Endothelial cell of umbilical vein (primary cell): ENCODE results near the gene COL18A1.

Experiments used
- CTCF ChIP-seq, 2 donors: IDR thresholded peaks; 1 replicate in 1 of 2; 2 replicates in 1 of 2; pipeline ENCODE4 v1.5.1; 2011; ENCODE audit warnings: low read length in 2 of 2, mild to moderate bottlenecking in 2 of 2, moderate library complexity in 2 of 2, control low read depth in 1 of 2, inconsistent platforms in 1 of 2, low read depth in 1 of 2; ENCODE audit not compliant: insufficient read depth in 1 of 2; ENCODE audit errors: extremely low read depth in 1 of 2
- POLR2A ChIP-seq: IDR thresholded peaks from 2 replicates; pipeline ENCODE4 v1.6.1; 2012; ENCODE audit warnings: low read depth, mild to moderate bottlenecking, control low read depth, low read length

- no peak for TF ChIP-seq POLR2A
- TF ChIP-seq CTCF (IDR thresholded peaks at IDR 0.05; ENCODE audit: extremely low read depth in 1 of 2, insufficient read depth in 1 of 2, low read depth in 1 of 2, low read length in 2 of 2), result no peak
Observed at GRCh38 chr21:45415943-45416611, 11.1 kb downstream of the COL18A1 start.
